HFFc6 (cell line): ENCODE measurements around the gene GFRA1. TPM values are rescaled to one million over a fixed set of nuclear protein-coding genes. Genes with fewer than 3 reads are reported as not detected.

Experiments used
- DNase-seq: peaks from one replicate; pipeline ENCODE4 v3.0.0-alpha.2; 2018
- H3K27ac Mint-ChIP-seq: 2 replicates; pipeline ENCODE4 v1.8.0; 2020; ENCODE audit warnings: mild to moderate bottlenecking, mixed read lengths
- H3K27me3 Mint-ChIP-seq: 2 replicates; pipeline ENCODE4 v1.8.0; 2021; ENCODE audit warnings: mild to moderate bottlenecking, moderate library complexity, mixed read lengths; ENCODE audit not compliant: insufficient read depth
- H3K36me3 Mint-ChIP-seq: 2 replicates; pipeline ENCODE4 v1.8.0; 2021; ENCODE audit warnings: low read depth, mixed read lengths
- H3K4me1 Mint-ChIP-seq: 2 replicates; pipeline ENCODE4 v1.8.0; 2020; ENCODE audit warnings: low read depth, mixed read lengths
- H3K4me3 Mint-ChIP-seq: 2 replicates; pipeline ENCODE4 v1.8.0; 2020; ENCODE audit warnings: mild to moderate bottlenecking, moderate library complexity, mixed read lengths
- H3K9me3 Mint-ChIP-seq: 2 replicates; pipeline ENCODE4 v1.8.0; 2020; ENCODE audit warnings: mild to moderate bottlenecking, mixed read lengths
- total RNA-seq, 6 experiments: library from RNA; stranded (reverse); fragmentation: NEBNext Ultra II Directional; extraction: Animal tissue kit (Norgen Biotek cat#: 25700); gene quantifications; 2 replicates in 1 of 6; 3 replicates in 5 of 6; pipeline ENCODE4 v1.2.3, GENCODE V29; 2021
- TF ChIP-seq, protein P1 (sequence below): fragments of 200-600 bp; sonication (generic); IDR thresholded peaks from 2 replicates; pipeline ENCODE4 v1.5.0; 2021; ENCODE audit warnings: antibody characterized with exemption, mild to moderate bottlenecking

GFRA1 gene
- total RNA-seq, 6 experiments from 2014 or later, result 7.3 to 17.2 (median 15.9) TPM

DNA sequence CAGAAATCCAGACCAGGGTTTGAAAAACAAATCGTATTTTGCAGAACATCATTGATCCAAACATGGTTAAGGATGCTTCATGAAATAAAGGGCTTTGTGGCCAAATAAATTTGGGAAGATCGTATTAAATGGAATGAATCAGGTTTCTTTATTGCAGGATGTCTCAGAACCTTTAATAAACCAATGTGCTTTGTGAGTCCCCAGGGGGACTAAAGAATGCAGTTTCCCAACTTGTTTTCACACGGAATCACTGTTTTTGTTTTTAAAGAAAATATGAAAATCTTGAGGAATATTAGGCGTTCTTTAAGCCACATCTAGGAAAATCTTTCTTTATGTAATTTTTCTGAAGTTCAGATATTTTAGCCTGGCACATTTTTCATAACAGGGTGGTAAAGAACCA, 34.4 kb upstream of the GFRA1 start:
- Mint-ChIP-seq H3K27ac (no peak overlapping the region), H3K9me3 (no peaks in the 10 kb centered on the region), H3K27me3 (no peaks in the 10 kb centered on the region; the same call in 1 of the 2 replicates), H3K36me3 (no peaks in the 10 kb centered on the region), H3K4me3 (no peak overlapping the region), H3K4me1 (no peaks in the 10 kb centered on the region)
- TF ChIP-seq, protein P1, sequence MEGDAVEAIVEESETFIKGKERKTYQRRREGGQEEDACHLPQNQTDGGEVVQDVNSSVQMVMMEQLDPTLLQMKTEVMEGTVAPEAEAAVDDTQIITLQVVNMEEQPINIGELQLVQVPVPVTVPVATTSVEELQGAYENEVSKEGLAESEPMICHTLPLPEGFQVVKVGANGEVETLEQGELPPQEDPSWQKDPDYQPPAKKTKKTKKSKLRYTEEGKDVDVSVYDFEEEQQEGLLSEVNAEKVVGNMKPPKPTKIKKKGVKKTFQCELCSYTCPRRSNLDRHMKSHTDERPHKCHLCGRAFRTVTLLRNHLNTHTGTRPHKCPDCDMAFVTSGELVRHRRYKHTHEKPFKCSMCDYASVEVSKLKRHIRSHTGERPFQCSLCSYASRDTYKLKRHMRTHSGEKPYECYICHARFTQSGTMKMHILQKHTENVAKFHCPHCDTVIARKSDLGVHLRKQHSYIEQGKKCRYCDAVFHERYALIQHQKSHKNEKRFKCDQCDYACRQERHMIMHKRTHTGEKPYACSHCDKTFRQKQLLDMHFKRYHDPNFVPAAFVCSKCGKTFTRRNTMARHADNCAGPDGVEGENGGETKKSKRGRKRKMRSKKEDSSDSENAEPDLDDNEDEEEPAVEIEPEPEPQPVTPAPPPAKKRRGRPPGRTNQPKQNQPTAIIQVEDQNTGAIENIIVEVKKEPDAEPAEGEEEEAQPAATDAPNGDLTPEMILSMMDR, result no peak
- DNase-seq, result no peak

DNA sequence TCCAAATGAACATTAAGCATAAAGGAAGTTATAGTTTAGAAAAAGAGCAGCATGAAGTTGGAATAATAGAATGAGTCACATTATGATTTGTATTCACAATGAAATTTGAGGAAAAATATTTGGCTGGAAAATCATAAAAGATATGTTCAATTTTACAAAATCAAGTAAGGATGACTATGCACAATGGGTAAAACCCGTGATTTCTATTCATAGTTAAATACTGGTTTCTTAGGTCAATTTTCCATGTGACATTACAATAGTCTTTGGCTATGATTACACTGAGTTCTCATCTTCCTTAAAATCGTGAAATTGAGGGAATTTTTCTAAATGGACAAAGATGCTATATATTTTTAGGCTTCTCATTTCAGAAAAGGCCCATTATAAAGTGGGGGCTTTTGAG, 33.8 kb upstream of the GFRA1 start:
- H3K27ac Mint-ChIP-seq, result no peak overlapping the region
- no peaks in the 10 kb centered on the region for H3K9me3 Mint-ChIP-seq
- DNase-seq, result no peak
- H3K4me1 Mint-ChIP-seq, result no peaks in the 10 kb centered on the region
- no peak overlapping the region for H3K4me3 Mint-ChIP-seq
- no peaks in the 10 kb centered on the region; the same call in 1 of the 2 replicates for H3K27me3 Mint-ChIP-seq
- H3K36me3 Mint-ChIP-seq, result no peaks in the 10 kb centered on the region
- TF ChIP-seq, protein P1, result no peak

DNA sequence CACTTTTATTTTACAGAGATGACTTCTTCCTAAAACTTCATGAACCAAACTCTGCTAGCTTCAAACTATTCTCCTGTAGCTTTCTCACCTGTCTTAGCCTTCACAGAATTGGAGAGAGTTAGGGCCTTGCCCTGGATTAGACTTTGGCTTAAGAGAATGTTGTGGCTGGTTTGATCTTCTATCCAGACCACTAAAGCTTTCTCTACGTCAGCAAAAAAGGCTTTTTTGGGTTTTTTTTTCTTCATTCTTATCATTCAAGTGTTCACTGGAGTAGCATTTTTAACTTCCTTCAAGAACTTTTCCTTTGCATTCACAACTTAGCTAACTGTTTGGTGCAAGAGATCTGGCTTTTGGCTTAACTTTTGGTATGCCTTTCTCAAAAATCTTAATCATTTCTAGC, 31.9 kb upstream of the GFRA1 start:
- H3K27me3 Mint-ChIP-seq, result no peaks in the 10 kb centered on the region; the same call in 1 of the 2 replicates
- no peak for DNase-seq
- TF ChIP-seq, protein P1, result no peak
- H3K9me3 Mint-ChIP-seq, result no peaks in the 10 kb centered on the region
- H3K4me3 Mint-ChIP-seq, result no peak overlapping the region
- H3K27ac Mint-ChIP-seq, result no peak overlapping the region
- no peaks in the 10 kb centered on the region for H3K36me3 Mint-ChIP-seq
- H3K4me1 Mint-ChIP-seq, result no peaks in the 10 kb centered on the region

- no peaks in the 10 kb centered on the region for H3K9me3 Mint-ChIP-seq
- no peak overlapping the region for H3K27ac Mint-ChIP-seq
- H3K36me3 Mint-ChIP-seq, result no peaks in the 10 kb centered on the region
- no peak for DNase-seq
- TF ChIP-seq, protein P1, result no peak
- H3K27me3 Mint-ChIP-seq, result no peaks in the 10 kb centered on the region; the same call in 1 of the 2 replicates
- peaks cover 12% of the 10 kb centered on the region for H3K4me1 Mint-ChIP-seq
- no peak overlapping the region for H3K4me3 Mint-ChIP-seq
Measured at GRCh38 chr10:116300542-116300941, 27.5 kb upstream of the GFRA1 start.

GRCh38 chr10:116298586-116298985, 25.6 kb upstream of the GFRA1 start:
- Mint-ChIP-seq H3K36me3 (no peaks in the 10 kb centered on the region), H3K27me3 (no peaks in the 10 kb centered on the region; the same call in 1 of the 2 replicates), H3K4me3 (no peak overlapping the region), H3K9me3 (no peaks in the 10 kb centered on the region), H3K27ac (no peak overlapping the region), H3K4me1 (peaks cover 19% of the 10 kb centered on the region)
- DNase-seq, result no peak
- TF ChIP-seq, protein P1, result no peak

DNA sequence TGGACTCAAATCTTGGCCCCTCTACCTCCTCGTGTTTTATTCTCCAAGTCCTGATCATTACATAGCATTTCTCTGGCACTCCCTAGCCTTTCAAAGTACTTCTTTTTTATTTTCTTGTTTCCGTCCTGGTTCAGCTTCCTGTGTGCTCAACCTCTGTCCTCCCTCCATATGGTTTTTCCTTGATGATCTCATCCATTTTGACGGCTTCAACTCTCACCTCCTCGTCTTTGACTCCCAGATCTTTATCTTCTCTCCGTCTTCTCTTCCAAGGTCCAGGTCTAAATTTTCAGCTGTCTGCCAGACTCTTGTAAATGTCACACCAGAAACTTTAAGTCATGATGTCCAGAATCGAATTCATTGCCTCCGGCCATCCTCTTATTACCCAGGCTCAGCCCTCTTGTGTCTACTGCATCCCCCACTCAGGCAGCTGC, 23.3 kb upstream of the GFRA1 start:
- DNase-seq, result peak; percentile 20
- TF ChIP-seq, protein P1, result no peak
- Mint-ChIP-seq H3K9me3 (no peaks in the 10 kb centered on the region), H3K36me3 (no peaks in the 10 kb centered on the region), H3K27ac (no peak overlapping the region; the same call in 1 of the 2 replicates), H3K4me3 (peak overlapping the region; percentile 8), H3K27me3 (no peaks in the 10 kb centered on the region; the same call in 1 of the 2 replicates), H3K4me1 (peaks cover 24% of the 10 kb centered on the region)
